Panc1 (cell line): Measurements from ENCODE around the gene MAPK1IP1L. TPM values are rescaled to one million over a fixed set of nuclear protein-coding genes. Genes with fewer than 3 reads are reported as not detected.

Source experiments
- ATAC-seq: fragments of 200-7000 bp; cut with Tn5 transposase; 2 replicates; pipeline ENCODE4 v1.9.1; 2020; ENCODE audit warnings: mild to moderate bottlenecking, moderate library complexity
- BruUV-seq: library from RNA; stranded (reverse); fragments of 400-500 nt; replicated peaks from 2 replicates; lab custom pipeline; 2021; lab: Mats Ljungman, UMichigan
- CTCF ChIA-PET: fragments of 300-600 bp; sonication (Branson Sonifier 250); formaldehyde crosslinking; loops from one replicate; lab custom pipeline; 2022; ENCODE audit warnings: antibody characterized with exemption; lab: Charles Lee
- POLR2A ChIA-PET: fragments of 300-600 bp; sonication (Branson Sonifier 250); formaldehyde crosslinking; loops from one replicate; lab custom pipeline; 2022; ENCODE audit warnings: antibody characterized with exemption; lab: Charles Lee
- DNase-seq: peaks from one replicate; pipeline ENCODE4 v3.0.0-alpha.2; 2010; ENCODE audit warnings: low read depth, low spot score
- H3K27ac ChIP-seq: 2 replicates; pipeline ENCODE4 v1.5.1; 2011; ENCODE audit warnings: mild to moderate bottlenecking, low read length, inconsistent platforms
- H3K27me3 ChIP-seq: fragments of 200-500 bp; sonication (Bioruptor generic); 2 replicates; pipeline ENCODE4 v1.6.0; 2014; ENCODE audit warnings: low read length, inconsistent platforms; ENCODE audit not compliant: control insufficient read depth, insufficient read depth
- H3K36me3 ChIP-seq: fragments of 200-500 bp; sonication (Bioruptor generic); 2 replicates; pipeline ENCODE4 v1.5.1; 2014; ENCODE audit warnings: inconsistent platforms, mild to moderate bottlenecking, low read length, moderate library complexity; ENCODE audit not compliant: control insufficient read depth, insufficient read depth
- H3K4me1 ChIP-seq: 2 replicates; pipeline ENCODE4 v1.5.1; 2011; ENCODE audit warnings: inconsistent platforms, mild to moderate bottlenecking, low read length, moderate library complexity; ENCODE audit not compliant: control insufficient read depth, insufficient read depth
- H3K4me3 ChIP-seq, 2 experiments: 2 replicates each; pipeline ENCODE4 v1.5.1; 2011 to 2012; ENCODE audit warnings: low read depth in 2 of 2, low read length in 2 of 2, mild to moderate bottlenecking in 2 of 2, inconsistent platforms in 1 of 2, moderate library complexity in 1 of 2
- H3K9me3 ChIP-seq: fragments of 200-500 bp; sonication (Bioruptor generic); 2 replicates; pipeline ENCODE4 v1.5.1; 2014; ENCODE audit warnings: low read depth, mild to moderate bottlenecking, inconsistent platforms, low read length, moderate library complexity; ENCODE audit not compliant: control insufficient read depth, insufficient read depth
- POLR2AphosphoS5 ChIP-seq: IDR thresholded peaks from 2 replicates; pipeline ENCODE4 v1.6.1; 2012; ENCODE audit warnings: mild to moderate bottlenecking, low read depth, low read length, moderate library complexity
- SIN3A ChIP-seq: IDR thresholded peaks from 2 replicates; pipeline ENCODE4 v1.6.1; 2012; ENCODE audit warnings: low read depth, mild to moderate bottlenecking, low read length, moderate library complexity, borderline replicate concordance; ENCODE audit not compliant: insufficient read depth
- TCF7L2 ChIP-seq: IDR thresholded peaks from 2 replicates; pipeline ENCODE4 v1.6.1; 2011; ENCODE audit warnings: mild to moderate bottlenecking, low read depth, low read length, inconsistent platforms
- in situ Hi-C: cut with HindIII; loops from 2 replicates; pipeline ENCODE4 v1.10.0; 2016; ENCODE audit warnings: low sequenced_read_pairs, low pct_unique_long_range_greater_than_20kb
- intact Hi-C: fragments of 100-400 bp; cut with micrococcal nuclease; formaldehyde crosslinking; loops from one replicate; pipeline ENCODE4 v1.10.0; 2022; ENCODE audit not compliant: unreplicated experiment
- total RNA-seq: library from RNA; stranded (reverse); gene quantifications from one replicate; pipeline ENCODE4 v1.2.1, GENCODE V29; 2021; ENCODE audit not compliant: unreplicated experiment
- TF ChIP-seq, protein P1 (sequence below): fragments of 450-650 bp; IDR thresholded peaks from 2 replicates; pipeline ENCODE4 v1.5.1; 2017; ENCODE audit warnings: mild to moderate bottlenecking
- TF ChIP-seq, protein P2 (sequence below), 2 experiments: IDR thresholded peaks; 2 replicates each; pipeline ENCODE4 v1.6.1; 2011 to 2012; ENCODE audit warnings: low read depth in 2 of 2, control low read depth in 1 of 2, low read length in 1 of 2, mild to moderate bottlenecking in 1 of 2, moderate library complexity in 1 of 2; ENCODE audit not compliant: insufficient read depth in 1 of 2

MAPK1IP1L gene
- total RNA-seq, 1 experiment from 2014 or later = 79.4 TPM

DNA sequence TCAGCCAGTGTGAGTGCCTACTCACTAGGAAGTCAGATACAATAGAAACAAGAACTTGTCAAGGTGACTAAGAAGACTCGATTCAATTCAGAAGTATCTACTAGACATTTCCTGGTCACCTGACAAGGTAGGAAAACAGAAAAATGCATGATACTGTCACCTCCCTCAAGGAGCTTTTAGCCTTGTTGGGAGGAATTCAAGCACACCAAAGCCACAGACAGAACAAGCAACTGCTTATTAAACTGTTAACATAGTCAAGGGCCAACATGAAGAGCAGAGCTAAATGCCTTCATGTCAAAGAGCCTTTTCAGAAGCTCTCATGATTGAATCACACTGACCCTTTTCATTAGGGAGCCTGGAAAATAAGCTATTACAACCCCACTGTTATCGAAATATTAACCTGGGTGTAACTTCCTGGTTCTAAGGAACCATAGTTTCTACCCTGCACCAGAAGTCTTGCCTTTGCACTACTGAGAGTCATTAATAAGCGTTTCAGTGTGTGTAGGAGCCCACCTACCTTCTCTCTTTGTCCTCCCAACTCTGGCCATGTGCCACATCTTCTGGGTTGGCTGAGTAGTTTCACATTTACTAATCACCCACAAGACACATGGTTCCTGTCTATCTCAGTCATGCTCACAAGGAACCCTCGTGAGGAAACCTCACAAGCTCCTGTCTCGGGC, 46.6 kb downstream of the MAPK1IP1L start:
- no peaks in the 10 kb centered on the region for H3K27me3 ChIP-seq
- DNase-seq = no peak
- no TSS peak for BruUV-seq
- peaks cover 18% of the 10 kb centered on the region for H3K4me1 ChIP-seq
- no peak overlapping the region for H3K4me3 ChIP-seq
- H3K36me3 ChIP-seq = no peaks in the 10 kb centered on the region
- POLR2A ChIA-PET = no interaction called here
- no peaks in the 10 kb centered on the region for H3K9me3 ChIP-seq
- ATAC-seq = no peak
- CTCF ChIA-PET = no interaction called here
- in situ Hi-C loops (no loop called here), intact Hi-C loops (no loop called here)
- TF ChIP-seq, protein P1, sequence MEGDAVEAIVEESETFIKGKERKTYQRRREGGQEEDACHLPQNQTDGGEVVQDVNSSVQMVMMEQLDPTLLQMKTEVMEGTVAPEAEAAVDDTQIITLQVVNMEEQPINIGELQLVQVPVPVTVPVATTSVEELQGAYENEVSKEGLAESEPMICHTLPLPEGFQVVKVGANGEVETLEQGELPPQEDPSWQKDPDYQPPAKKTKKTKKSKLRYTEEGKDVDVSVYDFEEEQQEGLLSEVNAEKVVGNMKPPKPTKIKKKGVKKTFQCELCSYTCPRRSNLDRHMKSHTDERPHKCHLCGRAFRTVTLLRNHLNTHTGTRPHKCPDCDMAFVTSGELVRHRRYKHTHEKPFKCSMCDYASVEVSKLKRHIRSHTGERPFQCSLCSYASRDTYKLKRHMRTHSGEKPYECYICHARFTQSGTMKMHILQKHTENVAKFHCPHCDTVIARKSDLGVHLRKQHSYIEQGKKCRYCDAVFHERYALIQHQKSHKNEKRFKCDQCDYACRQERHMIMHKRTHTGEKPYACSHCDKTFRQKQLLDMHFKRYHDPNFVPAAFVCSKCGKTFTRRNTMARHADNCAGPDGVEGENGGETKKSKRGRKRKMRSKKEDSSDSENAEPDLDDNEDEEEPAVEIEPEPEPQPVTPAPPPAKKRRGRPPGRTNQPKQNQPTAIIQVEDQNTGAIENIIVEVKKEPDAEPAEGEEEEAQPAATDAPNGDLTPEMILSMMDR = no peak
- no peak for TF ChIP-seq TCF7L2
- no peak for TF ChIP-seq SIN3A
- TF ChIP-seq, protein P2, sequence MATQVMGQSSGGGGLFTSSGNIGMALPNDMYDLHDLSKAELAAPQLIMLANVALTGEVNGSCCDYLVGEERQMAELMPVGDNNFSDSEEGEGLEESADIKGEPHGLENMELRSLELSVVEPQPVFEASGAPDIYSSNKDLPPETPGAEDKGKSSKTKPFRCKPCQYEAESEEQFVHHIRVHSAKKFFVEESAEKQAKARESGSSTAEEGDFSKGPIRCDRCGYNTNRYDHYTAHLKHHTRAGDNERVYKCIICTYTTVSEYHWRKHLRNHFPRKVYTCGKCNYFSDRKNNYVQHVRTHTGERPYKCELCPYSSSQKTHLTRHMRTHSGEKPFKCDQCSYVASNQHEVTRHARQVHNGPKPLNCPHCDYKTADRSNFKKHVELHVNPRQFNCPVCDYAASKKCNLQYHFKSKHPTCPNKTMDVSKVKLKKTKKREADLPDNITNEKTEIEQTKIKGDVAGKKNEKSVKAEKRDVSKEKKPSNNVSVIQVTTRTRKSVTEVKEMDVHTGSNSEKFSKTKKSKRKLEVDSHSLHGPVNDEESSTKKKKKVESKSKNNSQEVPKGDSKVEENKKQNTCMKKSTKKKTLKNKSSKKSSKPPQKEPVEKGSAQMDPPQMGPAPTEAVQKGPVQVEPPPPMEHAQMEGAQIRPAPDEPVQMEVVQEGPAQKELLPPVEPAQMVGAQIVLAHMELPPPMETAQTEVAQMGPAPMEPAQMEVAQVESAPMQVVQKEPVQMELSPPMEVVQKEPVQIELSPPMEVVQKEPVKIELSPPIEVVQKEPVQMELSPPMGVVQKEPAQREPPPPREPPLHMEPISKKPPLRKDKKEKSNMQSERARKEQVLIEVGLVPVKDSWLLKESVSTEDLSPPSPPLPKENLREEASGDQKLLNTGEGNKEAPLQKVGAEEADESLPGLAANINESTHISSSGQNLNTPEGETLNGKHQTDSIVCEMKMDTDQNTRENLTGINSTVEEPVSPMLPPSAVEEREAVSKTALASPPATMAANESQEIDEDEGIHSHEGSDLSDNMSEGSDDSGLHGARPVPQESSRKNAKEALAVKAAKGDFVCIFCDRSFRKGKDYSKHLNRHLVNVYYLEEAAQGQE (IDR thresholded peaks at IDR 0.05; ENCODE audit: insufficient read depth in 1 of 2, low read depth in 2 of 2, low read length in 1 of 2) = no peak
- no peak for TF ChIP-seq POLR2AphosphoS5
- H3K27ac ChIP-seq = peak overlapping the region; percentile 41; the same call in 1 of the 2 replicates

DNA sequence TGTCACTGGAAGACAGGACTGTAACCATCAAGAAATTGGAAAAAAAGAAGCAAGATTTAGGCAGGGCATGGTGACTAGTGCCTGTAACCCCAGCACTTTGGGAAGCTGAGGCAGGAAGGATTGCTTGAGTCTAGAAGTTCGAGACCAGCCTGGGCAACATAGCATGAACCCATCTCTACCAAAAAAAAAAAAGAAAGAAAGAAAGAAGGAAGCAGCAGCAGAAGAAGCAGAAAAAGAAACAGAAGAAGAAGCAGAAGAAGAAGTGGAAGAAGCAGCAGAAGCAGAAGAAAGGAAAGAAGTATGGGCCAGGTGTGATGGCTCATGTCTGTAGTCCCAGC, 47.1 kb downstream of the MAPK1IP1L start:
- no peak overlapping the region; the same call in 1 of the 2 replicates for H3K27ac ChIP-seq
- in situ Hi-C loops = no loop called here
- H3K4me3 ChIP-seq = no peak overlapping the region
- no peaks in the 10 kb centered on the region for H3K36me3 ChIP-seq
- TF ChIP-seq TCF7L2 = no peak
- TF ChIP-seq, protein P1 = no peak
- TF ChIP-seq, protein P2 (IDR thresholded peaks at IDR 0.05; ENCODE audit: insufficient read depth in 1 of 2, low read depth in 2 of 2, low read length in 1 of 2) = no peak
- TF ChIP-seq POLR2AphosphoS5 = no peak
- no peak for TF ChIP-seq SIN3A
- H3K27me3 ChIP-seq = no peaks in the 10 kb centered on the region
- no peaks in the 10 kb centered on the region for H3K9me3 ChIP-seq
- ChIA-PET CTCF (no interaction called here), POLR2A (no interaction called here)
- DNase-seq (no peak), ATAC-seq (no peak)
- peaks cover 23% of the 10 kb centered on the region for H3K4me1 ChIP-seq
- intact Hi-C loops = no loop called here
- BruUV-seq = no TSS peak
